ENCODE results near the gene SOX21. TPM values are rescaled to one million over a fixed set of nuclear protein-coding genes. Genes with fewer than 3 reads are reported as not detected.
A peak's percentile ranks its signal among the peaks of the same experiment; 100 is the strongest.

The SOX21 gene
- total RNA-seq, 1 experiment from 2014 or later = not detected

- Histone ChIP-seq H3K27me3 (replicated peaks) (peaks cover 3% of the 10 kb centered on the region; the same call in 1 of the 2 replicates), H3K9me3 (replicated peaks) (no peaks in the 10 kb centered on the region), H3K4me1 (replicated peaks) (no peaks in the 10 kb centered on the region), H3K36me3 (no peaks in the 10 kb centered on the region), H3K27ac (no peak overlapping the region), H3K4me3 (no peak overlapping the region)
- no peak for DNase-seq (ENCODE audit: low read depth in 1 of 2, low spot score in 2 of 2)
Measured at GRCh38 chr13:94679614-94680013, 32.7 kb downstream of the SOX21 start.

- H3K9me3 ChIP-seq (replicated peaks) = no peaks in the 10 kb centered on the region
- no peak for DNase-seq (ENCODE audit: low read depth in 1 of 2, low spot score in 2 of 2)
- no peak overlapping the region for H3K4me3 ChIP-seq
- H3K27me3 ChIP-seq (replicated peaks) = peaks cover 3% of the 10 kb centered on the region; the same call in 1 of the 2 replicates
- H3K36me3 ChIP-seq = no peaks in the 10 kb centered on the region
- H3K27ac ChIP-seq = no peak overlapping the region
- no peaks in the 10 kb centered on the region for H3K4me1 ChIP-seq (replicated peaks)
Measured at GRCh38 chr13:94678845-94679244, 33.5 kb downstream of the SOX21 start.

- no peak for DNase-seq (ENCODE audit: low read depth in 1 of 2, low spot score in 2 of 2)
- H3K27ac ChIP-seq = no peak overlapping the region
- H3K9me3 ChIP-seq (replicated peaks) = no peaks in the 10 kb centered on the region
- H3K27me3 ChIP-seq (replicated peaks) = peaks cover 3% of the 10 kb centered on the region; the same call in 1 of the 2 replicates
- no peaks in the 10 kb centered on the region for H3K4me1 ChIP-seq (replicated peaks)
- H3K36me3 ChIP-seq = no peaks in the 10 kb centered on the region
- no peak overlapping the region for H3K4me3 ChIP-seq
Measured at GRCh38 chr13:94677799-94678198, 34.5 kb downstream of the SOX21 start.

GRCh38 chr13:94674609-94675348, 37.6 kb downstream of the SOX21 start:
- Histone ChIP-seq H3K4me1 (replicated peaks) (no peaks in the 10 kb centered on the region), H3K4me3 (no peak overlapping the region), H3K36me3 (no peaks in the 10 kb centered on the region), H3K27me3 (replicated peaks) (no peaks in the 10 kb centered on the region; the same call in 1 of the 2 replicates), H3K9me3 (replicated peaks) (no peaks in the 10 kb centered on the region), H3K27ac (no peak overlapping the region)
- DNase-seq (ENCODE audit: low read depth in 1 of 2, low spot score in 2 of 2) = peak; percentile 4 to 41

GRCh38 chr13:94673851-94674250, 38.5 kb downstream of the SOX21 start:
- H3K27me3 ChIP-seq (replicated peaks) = no peaks in the 10 kb centered on the region; the same call in 1 of the 2 replicates
- no peaks in the 10 kb centered on the region for H3K4me1 ChIP-seq (replicated peaks)
- no peak for DNase-seq (ENCODE audit: low read depth in 1 of 2, low spot score in 2 of 2)
- no peak overlapping the region for H3K27ac ChIP-seq
- no peak overlapping the region for H3K4me3 ChIP-seq
- H3K36me3 ChIP-seq = no peaks in the 10 kb centered on the region
- H3K9me3 ChIP-seq (replicated peaks) = no peaks in the 10 kb centered on the region

- no peak for DNase-seq (ENCODE audit: low read depth in 1 of 2, low spot score in 2 of 2)
- Histone ChIP-seq H3K27me3 (replicated peaks) (no peaks in the 10 kb centered on the region; the same call in 1 of the 2 replicates), H3K36me3 (no peaks in the 10 kb centered on the region), H3K4me3 (no peak overlapping the region), H3K27ac (no peak overlapping the region), H3K9me3 (replicated peaks) (no peaks in the 10 kb centered on the region), H3K4me1 (replicated peaks) (no peaks in the 10 kb centered on the region)
Measured at GRCh38 chr13:94672400-94672799, 39.9 kb downstream of the SOX21 start.

GRCh38 chr13:94667190-94667589, 45.2 kb downstream of the SOX21 start:
- no peaks in the 10 kb centered on the region for H3K9me3 ChIP-seq (replicated peaks)
- H3K4me3 ChIP-seq = no peak overlapping the region
- H3K36me3 ChIP-seq = no peaks in the 10 kb centered on the region
- no peak for DNase-seq (ENCODE audit: low read depth in 1 of 2, low spot score in 2 of 2)
- peaks cover 16% of the 10 kb centered on the region for H3K27me3 ChIP-seq (replicated peaks)
- H3K4me1 ChIP-seq (replicated peaks) = no peaks in the 10 kb centered on the region
- H3K27ac ChIP-seq = no peak overlapping the region

GRCh38 chr13:94666065-94666464, 46.3 kb downstream of the SOX21 start:
- no peaks in the 10 kb centered on the region for H3K4me1 ChIP-seq (replicated peaks)
- no peak overlapping the region for H3K4me3 ChIP-seq
- H3K27ac ChIP-seq = no peak overlapping the region
- no peaks in the 10 kb centered on the region for H3K9me3 ChIP-seq (replicated peaks)
- no peak for DNase-seq (ENCODE audit: low read depth in 1 of 2, low spot score in 2 of 2)
- no peaks in the 10 kb centered on the region for H3K36me3 ChIP-seq
- peaks cover 19% of the 10 kb centered on the region for H3K27me3 ChIP-seq (replicated peaks)

- Histone ChIP-seq H3K4me1 (replicated peaks) (no peaks in the 10 kb centered on the region), H3K4me3 (no peak overlapping the region), H3K9me3 (replicated peaks) (no peaks in the 10 kb centered on the region), H3K27ac (no peak overlapping the region), H3K27me3 (replicated peaks) (peaks cover 22% of the 10 kb centered on the region), H3K36me3 (no peaks in the 10 kb centered on the region)
- no peak for DNase-seq (ENCODE audit: low read depth in 1 of 2, low spot score in 2 of 2)
Measured at GRCh38 chr13:94664889-94665288, 47.5 kb downstream of the SOX21 start.

GRCh38 chr13:94662274-94662945, 49.9 kb downstream of the SOX21 start:
- peaks cover 4% of the 10 kb centered on the region for H3K4me1 ChIP-seq (replicated peaks)
- DNase-seq (ENCODE audit: low read depth in 1 of 2, low spot score in 2 of 2) = no peak
- H3K4me3 ChIP-seq = no peak overlapping the region
- H3K27me3 ChIP-seq (replicated peaks) = peaks cover 22% of the 10 kb centered on the region
- H3K36me3 ChIP-seq = no peaks in the 10 kb centered on the region
- H3K27ac ChIP-seq = no peak overlapping the region
- no peaks in the 10 kb centered on the region for H3K9me3 ChIP-seq (replicated peaks)

GRCh38 chr13:94661406-94661805, 50.9 kb downstream of the SOX21 start:
- Histone ChIP-seq H3K9me3 (replicated peaks) (no peaks in the 10 kb centered on the region), H3K27me3 (replicated peaks) (peaks cover 22% of the 10 kb centered on the region), H3K4me3 (no peak overlapping the region), H3K36me3 (no peaks in the 10 kb centered on the region), H3K27ac (no peak overlapping the region), H3K4me1 (replicated peaks) (peaks cover 9% of the 10 kb centered on the region)
- DNase-seq (ENCODE audit: low read depth in 1 of 2, low spot score in 2 of 2) = no peak

- no peaks in the 10 kb centered on the region for H3K9me3 ChIP-seq (replicated peaks)
- DNase-seq (ENCODE audit: low read depth in 1 of 2, low spot score in 2 of 2) = no peak
- H3K36me3 ChIP-seq = no peaks in the 10 kb centered on the region
- peaks cover 22% of the 10 kb centered on the region for H3K27me3 ChIP-seq (replicated peaks)
- H3K27ac ChIP-seq = no peak overlapping the region
- H3K4me1 ChIP-seq (replicated peaks) = peaks cover 15% of the 10 kb centered on the region
- H3K4me3 ChIP-seq = no peak overlapping the region
Measured at GRCh38 chr13:94660695-94661326, 51.5 kb downstream of the SOX21 start.

Measured in SJSA1 (cell line).